HEK293 (cell line): ENCODE results near the gene SMAD2.

Experiments used
- CTCF ChIP-seq: fragments of 450-650 bp; formaldehyde crosslinking; IDR thresholded peaks from 2 replicates; pipeline ENCODE4 v1.5.1; 2016; ENCODE audit warnings: missing biosample characterization, missing genetic modification characterization
- SP7 ChIP-seq: fragments of 450-650 bp; formaldehyde crosslinking; IDR thresholded peaks from 2 replicates; pipeline ENCODE4 v1.5.1; 2016; ENCODE audit warnings: missing biosample characterization, missing genetic modification characterization
- YY1 ChIP-seq: fragments of 450-650 bp; formaldehyde crosslinking; IDR thresholded peaks from 2 replicates; pipeline ENCODE4 v1.5.1; 2018; ENCODE audit warnings: missing biosample characterization, missing genetic modification characterization
- ZNF335 ChIP-seq: fragments of 450-650 bp; formaldehyde crosslinking; conservative IDR thresholded peaks from 2 replicates; pipeline ENCODE4 v1.5.1; 2016; ENCODE audit warnings: missing biosample characterization, missing genetic modification characterization
- ZNF610 ChIP-seq: fragments of 450-650 bp; formaldehyde crosslinking; IDR thresholded peaks from 2 replicates; pipeline ENCODE4 v1.5.1; 2016; ENCODE audit warnings: missing biosample characterization, missing genetic modification characterization, borderline replicate concordance
- ZNF639 ChIP-seq: fragments of 450-650 bp; formaldehyde crosslinking; IDR thresholded peaks from 2 replicates; pipeline ENCODE4 v1.5.1; 2016; ENCODE audit warnings: missing biosample characterization, missing genetic modification characterization
- ZNF768 ChIP-seq: fragments of 450-650 bp; formaldehyde crosslinking; IDR thresholded peaks from 2 replicates; pipeline ENCODE4 v1.5.1; 2018; ENCODE audit warnings: missing biosample characterization, mild to moderate bottlenecking, missing genetic modification characterization

GRCh38 chr18:47817795-47818077 lies 112.7 kb downstream of the SMAD2 start:
- TF ChIP-seq ZNF639 (tag by site-specific recombination) (no peak), CTCF (tag by site-specific recombination) (no peak), ZNF768 (tag by site-specific recombination) (no peak), YY1 (tag by site-specific recombination) (no peak), ZNF335 (tag by site-specific recombination) (no peak), SP7 (tag by site-specific recombination) (no peak), ZNF610 (tag by site-specific recombination) (no peak)
